ENCODE measurements around the gene HDAC4. TPM values are rescaled to one million over a fixed set of nuclear protein-coding genes. Genes with fewer than 3 reads are reported as not detected.
"Not testable (repeated sequence)": the region's sequence is repeated elsewhere in the genome, so short reads cannot be mapped to it uniquely, and the experiment has no call there.

HDAC4 gene
- total RNA-seq, 1 experiment from 2014 or later = 11.3 TPM

DNA sequence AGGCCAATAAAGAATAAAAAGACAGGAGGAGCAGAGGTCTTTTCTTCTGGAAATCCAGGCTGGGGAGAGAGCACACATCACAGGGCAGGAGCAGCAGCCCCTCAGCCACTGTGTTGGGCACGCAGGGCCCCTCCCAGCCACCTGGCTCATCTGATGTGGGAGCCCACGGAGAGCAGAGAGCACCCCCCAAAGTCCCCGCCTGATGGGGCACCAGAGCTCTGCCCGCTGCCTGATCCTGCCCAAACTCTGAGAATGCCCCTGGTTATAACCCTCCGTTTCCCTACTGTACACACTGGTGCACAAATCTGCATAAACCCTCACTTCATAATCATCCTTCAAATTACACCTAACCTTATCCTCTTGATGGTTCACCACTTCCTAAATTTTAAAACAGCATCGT is 111.3 kb downstream of the HDAC4 start:
- no peaks in the 10 kb centered on the region for H3K9me3 ChIP-seq (replicated peaks)
- peaks cover 18% of the 10 kb centered on the region for H3K4me1 ChIP-seq
- no peak overlapping the region for H3K4me3 ChIP-seq
- no peak overlapping the region for H3K27ac ChIP-seq
- no peak for DNase-seq
- H3K27me3 ChIP-seq = no peaks in the 10 kb centered on the region
- no peaks in the 10 kb centered on the region for H3K36me3 ChIP-seq

DNA sequence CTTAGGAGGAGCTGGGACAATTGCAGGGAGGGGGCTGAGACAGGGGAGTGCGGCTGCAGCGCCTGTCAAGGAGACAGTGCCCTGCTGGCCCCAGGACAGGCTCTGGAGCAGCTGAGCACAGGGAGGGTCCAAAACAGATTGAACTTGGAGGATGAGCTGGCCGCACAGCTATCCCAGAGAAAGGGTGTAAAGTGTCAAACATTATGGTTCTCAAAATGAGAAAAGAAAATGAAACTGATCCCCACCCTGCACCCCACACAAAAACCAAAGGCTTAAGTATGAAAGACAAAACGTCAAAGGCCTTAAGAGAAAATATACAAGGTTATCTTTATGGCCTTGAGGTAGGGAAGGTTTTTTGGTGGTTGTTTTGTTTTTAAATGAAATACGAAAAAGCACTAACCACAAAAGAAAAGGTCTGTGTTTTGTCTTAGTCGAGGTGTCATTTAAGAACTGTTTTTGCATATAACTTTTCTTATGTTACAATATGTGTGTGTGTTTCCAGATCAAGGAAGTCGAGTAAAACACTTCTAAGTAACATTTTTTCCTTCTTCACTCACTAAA is 111.8 kb downstream of the HDAC4 start:
- Histone ChIP-seq H3K4me3 (no peak overlapping the region), H3K9me3 (replicated peaks) (no peaks in the 10 kb centered on the region), H3K27ac (no peak overlapping the region), H3K27me3 (no peaks in the 10 kb centered on the region), H3K36me3 (no peaks in the 10 kb centered on the region), H3K4me1 (peaks cover 18% of the 10 kb centered on the region)
- DNase-seq = peak; percentile 50 to 67

DNA sequence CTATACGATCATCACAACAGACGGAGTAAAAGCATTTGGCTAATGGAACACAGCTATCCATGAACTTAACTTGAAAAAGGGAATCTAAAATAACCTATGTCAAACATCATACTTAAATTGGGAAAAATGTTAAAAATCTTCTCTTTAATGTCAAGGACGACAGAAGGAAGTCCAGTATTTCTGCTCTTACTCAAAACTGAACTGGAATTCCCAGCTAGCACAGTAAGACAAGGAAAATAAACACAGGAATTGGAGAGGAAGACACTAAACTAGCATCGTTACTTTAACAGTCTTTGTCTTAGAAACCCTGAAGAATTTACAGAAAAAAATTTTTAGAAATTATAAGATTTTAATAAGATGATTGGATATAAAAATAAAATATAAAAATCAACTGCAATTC is 112.6 kb downstream of the HDAC4 start:
- DNase-seq = no peak
- H3K27me3 ChIP-seq = no peaks in the 10 kb centered on the region
- H3K36me3 ChIP-seq = no peaks in the 10 kb centered on the region
- no peak overlapping the region for H3K27ac ChIP-seq
- no peaks in the 10 kb centered on the region for H3K9me3 ChIP-seq (replicated peaks)
- no peak overlapping the region for H3K4me3 ChIP-seq
- peaks cover 18% of the 10 kb centered on the region for H3K4me1 ChIP-seq

DNA sequence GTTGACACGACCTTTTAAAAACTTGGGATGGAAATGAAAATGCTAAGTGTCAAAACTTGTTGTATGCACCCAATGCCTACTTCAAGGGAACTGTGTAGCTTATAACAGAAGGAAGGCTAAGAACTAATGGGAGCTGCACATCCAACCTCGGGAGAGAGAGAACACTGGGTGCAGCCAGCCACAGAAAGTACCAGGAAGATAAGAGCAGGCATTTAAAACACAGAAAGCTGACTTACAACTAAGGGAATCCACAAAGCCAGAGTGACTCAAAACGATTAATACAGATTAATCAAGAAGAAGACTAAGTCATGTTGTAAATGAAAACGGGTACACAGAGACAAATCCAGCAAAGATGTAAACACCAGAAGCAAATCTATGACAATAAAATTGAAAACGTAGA is 113.4 kb downstream of the HDAC4 start:
- Histone ChIP-seq H3K4me1 (peaks cover 18% of the 10 kb centered on the region), H3K27me3 (no peaks in the 10 kb centered on the region), H3K9me3 (replicated peaks) (no peaks in the 10 kb centered on the region), H3K4me3 (no peak overlapping the region), H3K36me3 (no peaks in the 10 kb centered on the region), H3K27ac (no peak overlapping the region)
- DNase-seq = no peak

DNA sequence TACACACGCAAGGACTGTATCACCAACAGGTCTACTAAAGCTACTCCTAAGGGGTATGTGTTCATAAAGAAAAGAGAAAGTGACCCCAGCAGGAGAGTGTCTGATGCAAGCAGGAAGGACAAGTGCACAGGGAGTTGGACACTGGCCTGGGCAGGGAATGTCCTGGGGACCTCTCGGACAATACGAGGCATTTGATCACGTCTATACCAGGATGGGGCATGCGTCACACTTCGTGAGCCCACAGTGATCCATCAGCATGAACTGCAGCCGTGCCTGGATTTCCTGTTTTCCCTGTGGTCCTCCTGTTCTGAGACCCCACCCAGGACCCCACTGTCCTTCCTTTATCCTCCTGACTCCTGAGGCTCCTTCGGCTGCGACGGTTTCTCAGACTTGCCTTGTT is 113.9 kb downstream of the HDAC4 start:
- no peak for DNase-seq
- Histone ChIP-seq H3K4me1 (peaks cover 18% of the 10 kb centered on the region), H3K4me3 (no peak overlapping the region)

DNA sequence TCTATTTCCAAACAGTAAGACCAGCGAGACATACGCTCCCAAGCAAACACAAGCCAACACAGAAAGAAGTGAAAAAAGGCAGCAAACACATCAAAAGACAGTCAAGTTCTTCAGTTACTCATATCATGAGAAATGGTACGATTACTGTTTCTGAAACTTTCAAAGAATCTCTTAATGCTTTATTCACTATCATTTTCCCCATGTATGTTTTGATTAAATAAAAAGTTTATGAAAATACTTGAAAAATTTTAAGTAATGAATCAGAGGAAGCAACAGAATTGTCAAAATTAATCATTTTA is 114.9 kb downstream of the HDAC4 start:
- Histone ChIP-seq H3K4me1 (peaks cover 12% of the 10 kb centered on the region), H3K4me3 (no peak overlapping the region), H3K9me3 (replicated peaks) (no peaks in the 10 kb centered on the region), H3K36me3 (no peaks in the 10 kb centered on the region), H3K27me3 (no peaks in the 10 kb centered on the region), H3K27ac (no peak overlapping the region)
- DNase-seq = no peak

More for the DNA sequence above, 113.9 kb downstream of the HDAC4 start:
- H3K9me3 ChIP-seq (replicated peaks) = no peaks in the 10 kb centered on the region
- H3K27me3 ChIP-seq = no peaks in the 10 kb centered on the region
- no peak overlapping the region for H3K27ac ChIP-seq
- no peaks in the 10 kb centered on the region for H3K36me3 ChIP-seq

DNA sequence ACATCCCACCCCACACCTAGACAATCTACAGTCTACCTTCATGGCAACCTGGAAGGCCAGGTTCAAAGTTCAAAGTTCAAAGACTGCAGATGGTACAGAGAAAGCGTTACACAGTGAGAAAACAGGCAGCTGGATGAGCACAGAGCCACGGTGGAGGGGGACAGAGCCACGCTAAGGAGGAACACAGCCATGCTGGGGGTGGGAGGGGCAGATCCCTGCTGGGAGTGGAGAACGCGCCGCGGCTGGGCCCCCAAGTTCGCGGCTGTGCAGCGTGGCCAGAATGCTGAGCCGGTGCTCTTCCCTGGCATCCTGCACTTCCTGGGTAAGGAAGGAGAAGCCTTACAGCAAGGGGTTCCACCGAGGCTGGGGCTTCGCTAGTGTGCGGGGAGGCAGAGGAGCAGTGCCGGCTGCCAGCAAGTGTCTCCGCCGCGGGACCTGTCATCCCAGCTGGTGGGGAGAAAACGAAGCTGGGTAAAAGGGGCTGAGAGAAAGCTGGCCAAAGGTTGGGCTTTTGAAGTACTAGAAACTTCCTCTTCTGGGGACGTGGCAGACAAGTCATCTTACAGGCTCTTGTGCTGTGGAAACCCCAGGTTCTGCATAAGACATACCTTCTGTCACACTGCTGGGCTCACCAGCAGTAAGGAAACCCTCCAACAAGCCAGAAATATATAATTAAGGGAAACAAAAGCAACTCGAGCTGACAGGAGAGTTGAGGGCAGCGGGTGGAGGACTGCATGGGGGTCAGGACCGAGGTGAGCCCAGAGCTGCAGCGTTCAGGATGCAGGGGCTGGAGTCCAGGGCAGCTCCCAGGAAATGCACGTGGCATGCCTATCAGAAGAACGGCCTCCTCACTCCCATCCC is 115.5 kb downstream of the HDAC4 start:
- Histone ChIP-seq H3K4me3 (no peak overlapping the region), H3K27ac (no peak overlapping the region), H3K9me3 (replicated peaks) (no peaks in the 10 kb centered on the region), H3K4me1 (peaks cover 11% of the 10 kb centered on the region), H3K36me3 (no peaks in the 10 kb centered on the region), H3K27me3 (no peaks in the 10 kb centered on the region)
- no peak for DNase-seq

DNA sequence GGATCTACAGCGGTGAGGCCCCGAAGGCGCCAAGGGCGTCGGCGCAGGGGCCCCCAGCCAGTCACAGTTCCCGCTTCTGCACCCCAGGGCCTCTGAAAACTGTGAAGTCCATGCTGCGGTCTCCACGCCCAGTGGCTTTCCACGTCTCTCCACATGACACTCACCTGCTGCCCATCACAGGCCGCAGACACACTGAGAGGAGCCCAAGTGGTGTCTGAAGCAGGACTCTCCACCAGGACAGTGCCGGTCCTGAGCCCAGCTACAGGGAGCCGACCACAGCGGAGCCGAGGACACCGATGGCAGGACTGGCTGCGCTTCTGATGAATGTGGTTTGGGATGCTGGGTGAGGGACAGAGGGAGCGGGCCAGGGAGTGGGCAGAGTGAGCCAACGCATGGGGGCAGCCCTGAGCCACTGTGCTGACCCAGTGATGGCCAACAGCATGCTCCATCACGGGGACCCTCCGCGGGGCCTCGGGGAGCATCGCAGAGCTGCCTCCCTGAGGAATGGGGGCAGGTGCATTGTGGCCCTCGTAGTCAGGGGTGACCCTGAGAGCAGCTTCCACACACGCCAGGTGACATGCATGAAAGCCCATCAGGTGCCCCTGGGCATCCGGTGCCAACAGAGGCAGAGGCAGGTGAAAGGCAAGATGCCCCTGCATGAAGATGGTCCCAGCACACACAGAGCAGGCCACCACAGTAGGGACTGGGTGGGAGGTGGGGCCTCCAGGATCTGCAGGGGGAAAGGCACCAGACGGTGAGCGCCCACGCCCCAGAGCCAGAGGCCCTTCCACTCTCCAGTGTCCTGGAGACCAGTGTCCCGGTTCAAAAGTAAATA is 116.6 kb downstream of the HDAC4 start:
- H3K27ac ChIP-seq = no peak overlapping the region
- no peaks in the 10 kb centered on the region for H3K9me3 ChIP-seq (replicated peaks)
- no peak overlapping the region for H3K4me3 ChIP-seq
- no peak for DNase-seq
- H3K4me1 ChIP-seq = peaks cover 10% of the 10 kb centered on the region
- H3K36me3 ChIP-seq = no peaks in the 10 kb centered on the region
- no peaks in the 10 kb centered on the region for H3K27me3 ChIP-seq

DNA sequence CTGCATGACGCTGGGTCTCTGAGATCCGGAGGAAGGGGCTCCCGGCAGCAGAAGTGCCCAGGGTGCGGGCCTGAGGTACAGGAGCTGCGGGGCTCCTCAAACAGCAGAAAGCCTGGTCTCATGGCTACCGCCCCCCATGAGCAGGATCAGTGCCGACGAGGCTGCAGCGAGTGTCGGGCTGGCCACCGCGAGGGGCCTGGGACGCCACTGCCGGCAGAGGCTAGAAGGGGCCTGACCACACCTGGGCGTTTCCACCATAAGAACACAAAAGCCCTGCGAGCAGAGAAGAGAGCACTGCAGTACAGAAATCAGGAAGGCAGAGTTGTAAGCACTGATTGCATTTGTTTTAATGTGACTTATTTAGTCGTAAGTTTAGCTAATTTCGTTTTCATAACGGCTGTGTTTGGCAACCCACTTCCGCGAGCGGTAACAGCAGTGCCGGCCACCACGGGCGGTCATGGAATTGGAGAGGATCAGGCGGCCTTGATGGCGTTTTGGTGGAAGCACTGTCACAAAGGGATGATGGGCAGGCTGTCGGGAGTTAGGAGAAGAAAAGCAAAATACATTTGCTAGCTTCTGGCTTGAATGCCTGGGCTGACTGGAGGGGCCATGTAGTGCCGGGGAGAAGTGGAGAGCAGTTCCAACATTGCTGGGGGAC is 117.4 kb downstream of the HDAC4 start:
- no peaks in the 10 kb centered on the region for H3K36me3 ChIP-seq
- no peak overlapping the region for H3K4me3 ChIP-seq
- H3K9me3 ChIP-seq (replicated peaks) = no peaks in the 10 kb centered on the region
- H3K27ac ChIP-seq = no peak overlapping the region
- H3K27me3 ChIP-seq = no peaks in the 10 kb centered on the region
- DNase-seq = no peak
- H3K4me1 ChIP-seq = peaks cover 3% of the 10 kb centered on the region

DNA sequence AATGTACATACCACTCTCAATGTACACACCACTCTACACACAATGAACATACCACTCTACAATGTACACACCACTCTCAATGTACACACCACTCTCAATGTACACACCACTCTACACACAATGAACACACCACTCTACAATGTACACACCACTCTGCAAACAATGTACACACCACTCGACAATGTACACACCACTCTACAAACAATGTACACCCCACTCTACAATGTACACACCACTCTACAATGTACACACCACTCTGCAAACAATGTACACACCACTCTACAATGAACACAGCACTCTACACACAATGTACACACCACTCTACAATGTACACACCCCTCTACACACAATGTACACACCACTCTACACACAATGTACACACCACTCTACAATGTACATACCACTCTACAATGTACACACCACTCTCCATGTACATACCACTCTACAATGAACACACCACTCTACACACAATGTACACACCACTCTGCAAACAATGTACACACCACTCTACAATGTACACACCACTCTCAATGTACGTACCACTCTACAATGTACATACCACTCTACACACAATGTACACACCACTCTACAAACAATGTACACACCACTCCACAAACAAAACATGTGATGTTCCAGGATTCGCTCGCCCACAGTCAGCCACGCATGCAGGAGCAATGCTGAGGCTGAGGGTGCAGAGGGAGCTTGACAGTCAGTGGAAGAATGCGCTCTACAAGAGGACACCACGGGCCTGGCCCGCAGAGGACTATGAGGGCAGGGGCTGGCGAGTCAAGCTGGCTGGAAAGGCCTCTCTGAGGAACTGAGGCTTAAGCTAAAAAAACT is 118.2 kb downstream of the HDAC4 start:
- no peaks in the 10 kb centered on the region for H3K9me3 ChIP-seq (replicated peaks)
- H3K27me3 ChIP-seq = no peaks in the 10 kb centered on the region
- DNase-seq = no peak
- H3K4me3 ChIP-seq = no peak overlapping the region
- H3K4me1 ChIP-seq = no peaks in the 10 kb centered on the region
- no peak overlapping the region for H3K27ac ChIP-seq
- H3K36me3 ChIP-seq = no peaks in the 10 kb centered on the region

DNA sequence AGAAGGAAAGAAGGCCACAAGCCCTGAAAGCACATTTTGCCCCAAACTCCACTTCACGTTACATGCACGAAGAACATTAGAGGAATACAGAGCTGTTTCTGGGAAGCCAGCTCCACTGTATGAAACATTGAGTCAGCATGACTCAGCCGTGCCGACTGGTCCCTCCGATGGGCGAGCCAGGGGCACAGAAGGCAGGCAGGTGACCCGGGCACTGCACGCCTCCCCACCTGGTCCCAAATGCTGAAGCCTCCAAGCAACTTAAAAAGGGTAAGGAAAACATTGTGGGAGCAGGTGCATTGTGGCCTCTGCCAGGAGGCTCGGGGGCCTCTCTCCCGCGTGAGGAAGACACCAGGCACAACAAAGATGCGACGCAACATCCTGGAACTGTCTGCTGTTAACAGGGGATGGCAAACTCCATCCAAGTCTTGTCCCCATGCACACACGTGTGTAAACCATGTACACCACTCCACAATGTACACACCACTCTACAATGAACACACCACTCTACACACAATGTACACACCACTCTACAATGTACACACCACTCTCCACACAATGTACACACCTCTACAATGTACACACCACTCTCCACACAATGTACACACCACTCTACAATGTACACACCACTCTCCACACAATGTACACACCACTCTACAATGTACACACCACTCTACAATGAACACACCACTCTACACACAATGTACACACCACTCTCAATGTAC is 120.4 kb downstream of the HDAC4 start:
- DNase-seq; H3K27me3 ChIP-seq; H3K36me3 ChIP-seq; H3K4me1 ChIP-seq; H3K27ac ChIP-seq; H3K9me3 ChIP-seq (replicated peaks); H3K4me3 ChIP-seq: not testable (repeated sequence)

DNA sequence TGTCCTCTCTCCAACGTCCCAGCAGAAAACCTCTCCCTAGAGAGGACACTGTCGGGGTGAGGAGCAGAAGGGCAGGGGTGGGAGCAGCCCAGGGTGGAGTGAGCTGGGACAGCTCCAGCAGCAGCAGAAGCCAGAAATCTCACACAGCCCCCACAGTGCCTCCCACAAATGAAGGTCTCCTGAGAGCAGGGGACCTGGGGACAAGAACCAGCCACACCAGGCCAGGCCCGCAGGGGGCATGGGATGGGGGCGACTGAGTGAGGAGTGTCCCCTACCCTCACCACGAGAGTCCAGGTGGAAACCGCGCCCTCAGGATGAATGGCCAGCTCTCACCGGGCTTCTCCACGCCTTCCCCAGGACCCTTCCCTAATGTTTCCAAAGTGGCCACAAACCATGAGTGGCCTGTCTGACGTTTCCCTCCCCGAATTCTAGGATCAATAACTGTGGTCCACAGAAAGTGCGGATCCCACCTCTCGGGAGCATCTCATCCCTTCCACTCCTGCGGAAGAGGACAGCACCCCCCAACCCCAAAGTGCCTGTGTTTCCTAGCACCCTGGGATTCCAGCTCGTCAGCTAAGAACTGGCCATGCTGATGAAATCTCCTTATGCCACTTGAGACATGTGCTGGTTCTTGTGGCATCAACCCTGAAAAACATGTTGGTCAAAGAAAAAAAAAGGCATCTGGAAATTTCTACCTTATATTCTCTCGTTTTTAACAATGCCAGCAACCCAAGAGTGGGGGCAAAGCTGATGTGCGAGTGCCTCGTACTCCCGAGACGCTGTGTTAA is 121.1 kb downstream of the HDAC4 start:
- H3K27ac ChIP-seq = no peak overlapping the region
- H3K4me1 ChIP-seq = no peaks in the 10 kb centered on the region
- H3K36me3 ChIP-seq = no peaks in the 10 kb centered on the region
- H3K9me3 ChIP-seq (replicated peaks) = no peaks in the 10 kb centered on the region
- no peak overlapping the region for H3K4me3 ChIP-seq
- no peak for DNase-seq
- no peaks in the 10 kb centered on the region for H3K27me3 ChIP-seq

DNA sequence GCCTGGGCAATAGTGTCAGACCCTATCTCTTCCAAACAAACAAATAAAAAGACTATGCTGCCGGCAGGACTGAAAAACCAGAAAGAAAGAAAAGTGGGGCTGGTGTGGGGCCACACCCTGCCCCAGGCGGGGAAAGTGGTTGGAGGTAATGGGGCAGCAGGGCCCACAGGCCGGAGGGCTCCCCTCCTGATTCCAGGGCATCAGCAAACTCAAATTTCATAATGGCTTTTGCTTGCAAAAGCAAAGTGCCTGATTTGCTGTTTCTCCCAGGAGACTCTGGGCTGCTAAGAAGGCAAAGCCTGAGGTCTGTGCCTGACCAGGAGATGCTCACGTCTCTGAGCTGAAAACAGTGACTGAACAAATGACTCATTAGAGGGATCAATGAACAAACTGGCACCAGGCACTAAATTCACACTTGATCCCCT is 121.9 kb downstream of the HDAC4 start:
- DNase-seq = no peak
- no peak overlapping the region for H3K4me3 ChIP-seq
- no peaks in the 10 kb centered on the region for H3K4me1 ChIP-seq
- H3K36me3 ChIP-seq = no peaks in the 10 kb centered on the region
- H3K9me3 ChIP-seq (replicated peaks) = no peaks in the 10 kb centered on the region
- H3K27me3 ChIP-seq = no peaks in the 10 kb centered on the region
- no peak overlapping the region for H3K27ac ChIP-seq

All from SJCRH30 (cell line).